ENCODE measurements around the gene SLC25A4.
"Not testable (repeated sequence)": the region's sequence is repeated elsewhere in the genome, so short reads cannot be mapped to it uniquely, and the experiment has no call there.

Gene SLC25A4

GRCh38 chr4:185100423-185100822 lies 42.6 kb upstream of the SLC25A4 start:
- H3K4me3 ChIP-seq (ENCODE audit: low read depth, low read length): no peak overlapping the region
- no peak for TF ChIP-seq CTCF (IDR thresholded peaks at IDR 0.05; ENCODE audit: low read depth, low read length, missing control alignments)
- DNase-seq (ENCODE audit: low read depth): no peak

- H3K4me3 ChIP-seq (ENCODE audit: low read depth, low read length): no peak overlapping the region
- TF ChIP-seq CTCF (IDR thresholded peaks at IDR 0.05; ENCODE audit: low read depth, low read length, missing control alignments): no peak
- no peak for DNase-seq (ENCODE audit: low read depth)
Observed at GRCh38 chr4:185101354-185101890, 41.6 kb upstream of the SLC25A4 start.

GRCh38 chr4:185104733-185105132 lies 38.3 kb upstream of the SLC25A4 start:
- TF ChIP-seq CTCF (IDR thresholded peaks at IDR 0.05; ENCODE audit: low read depth, low read length, missing control alignments): no peak
- H3K4me3 ChIP-seq (ENCODE audit: low read depth, low read length): no peak overlapping the region
- DNase-seq (ENCODE audit: low read depth): no peak

GRCh38 chr4:185106353-185106752 lies 36.7 kb upstream of the SLC25A4 start:
- DNase-seq (ENCODE audit: low read depth): no peak
- H3K4me3 ChIP-seq (ENCODE audit: low read depth, low read length): no peak overlapping the region
- no peak for TF ChIP-seq CTCF (IDR thresholded peaks at IDR 0.05; ENCODE audit: low read depth, low read length, missing control alignments)

- H3K4me3 ChIP-seq (ENCODE audit: low read depth, low read length); DNase-seq (ENCODE audit: low read depth): not testable (repeated sequence)
Observed at GRCh38 chr4:185107574-185107973, 35.5 kb upstream of the SLC25A4 start.

- no peak for DNase-seq (ENCODE audit: low read depth)
- no peak overlapping the region for H3K4me3 ChIP-seq (ENCODE audit: low read depth, low read length)
- TF ChIP-seq CTCF (IDR thresholded peaks at IDR 0.05; ENCODE audit: low read depth, low read length, missing control alignments): no peak
Observed at GRCh38 chr4:185108185-185108584, 34.9 kb upstream of the SLC25A4 start.

GRCh38 chr4:185108669-185109068 lies 34.4 kb upstream of the SLC25A4 start:
- H3K4me3 ChIP-seq (ENCODE audit: low read depth, low read length): no peak overlapping the region
- no peak for TF ChIP-seq CTCF (IDR thresholded peaks at IDR 0.05; ENCODE audit: low read depth, low read length, missing control alignments)

More at GRCh38 chr4:185108669-185109068, 34.4 kb upstream of the SLC25A4 start:
- no peak for DNase-seq (ENCODE audit: low read depth)
